Testis (tissue), 3 donors: ENCODE data around the gene ZFYVE16. TPM values are rescaled to one million over a fixed set of nuclear protein-coding genes. Genes with fewer than 3 reads are reported as not detected.
A peak's percentile ranks its signal among the peaks of the same experiment; 100 is the strongest.
"Not testable (repeated sequence)": the region's sequence is repeated elsewhere in the genome, so short reads cannot be mapped to it uniquely, and the experiment has no call there.

Source experiments
- DNase-seq: peaks from one replicate; pipeline ENCODE4 v3.0.0-alpha.2; 2019
- H3K27ac ChIP-seq, 2 donors: fragments of 200-600 bp; sonication (generic); one replicate each; pipeline ENCODE4 v1.5.1; 2019
- H3K27me3 ChIP-seq: fragments of 200-600 bp; sonication (generic); one replicate; pipeline ENCODE4 v1.5.1; 2019
- H3K36me3 ChIP-seq: fragments of 200-600 bp; sonication (generic); one replicate; pipeline ENCODE4 v1.5.1; 2017; ENCODE audit warnings: low read depth; ENCODE audit errors: missing control alignments
- H3K4me1 ChIP-seq: fragments of 200-600 bp; sonication (generic); one replicate; pipeline ENCODE4 v1.5.1; 2019
- H3K4me3 ChIP-seq, 2 donors: fragments of 200-600 bp; sonication (generic); one replicate each; pipeline ENCODE4 v1.5.1; 2017 to 2019
- H3K9me3 ChIP-seq: fragments of 200-600 bp; sonication (generic); one replicate; pipeline ENCODE4 v1.5.1; 2017
- POLR2A ChIP-seq: fragments of 450-650 bp; IDR thresholded peaks from one replicate; pipeline ENCODE4 v1.6.1; 2017; ENCODE audit warnings: antibody characterized with exemption, mild to moderate bottlenecking, moderate library complexity
- WGBS, 2 donors: methylation state at CpG; one replicate each; pipeline ENCODE4 v1.1.5; 2018; 5-methylcytosine and 5-hydroxymethylcytosine counted together
- intact Hi-C: fragments of 100-400 bp; cut with DNase I; formaldehyde crosslinking; loops from one replicate; pipeline ENCODE4 v1.15.1; 2023; ENCODE audit warnings: low total_unique reads
- polyA plus RNA-seq: library from polyadenylated mRNA; stranded (reverse); fragments of 350-450 nt; fragmentation: Illumina TruSeq; extraction: RNeasy Lipid Tissue Mini Kit (QIAGEN cat#74804); gene quantifications from one replicate; pipeline ENCODE4 v1.2.3, GENCODE V29; 2014; ENCODE audit warnings: low read depth, low replicate concordance; ENCODE audit not compliant: insufficient read depth
- total RNA-seq, 2 donors: library from RNA; depleted of rRNA; stranded (reverse); fragments of >200 nt; gene quantifications; one replicate each; pipeline ENCODE4 v1.2.3, GENCODE V29; 2016
- TF ChIP-seq, protein P1 (sequence below), 3 experiments: fragments of 450-650 bp in 2 of 3; fragments of 200-600 bp in 1 of 3; sonication (generic) in 1 of 3; IDR thresholded peaks; one replicate each; pipeline ENCODE4 v1.5.1; 2016 to 2019; ENCODE audit warnings: antibody characterized with exemption in 3 of 3, mild to moderate bottlenecking in 2 of 3, moderate library complexity in 1 of 3

ZFYVE16 gene
- total and polyA plus RNA-seq, 3 donors from 2014 or later: 16.3 to 52.7 (median 50.0) TPM

DNA sequence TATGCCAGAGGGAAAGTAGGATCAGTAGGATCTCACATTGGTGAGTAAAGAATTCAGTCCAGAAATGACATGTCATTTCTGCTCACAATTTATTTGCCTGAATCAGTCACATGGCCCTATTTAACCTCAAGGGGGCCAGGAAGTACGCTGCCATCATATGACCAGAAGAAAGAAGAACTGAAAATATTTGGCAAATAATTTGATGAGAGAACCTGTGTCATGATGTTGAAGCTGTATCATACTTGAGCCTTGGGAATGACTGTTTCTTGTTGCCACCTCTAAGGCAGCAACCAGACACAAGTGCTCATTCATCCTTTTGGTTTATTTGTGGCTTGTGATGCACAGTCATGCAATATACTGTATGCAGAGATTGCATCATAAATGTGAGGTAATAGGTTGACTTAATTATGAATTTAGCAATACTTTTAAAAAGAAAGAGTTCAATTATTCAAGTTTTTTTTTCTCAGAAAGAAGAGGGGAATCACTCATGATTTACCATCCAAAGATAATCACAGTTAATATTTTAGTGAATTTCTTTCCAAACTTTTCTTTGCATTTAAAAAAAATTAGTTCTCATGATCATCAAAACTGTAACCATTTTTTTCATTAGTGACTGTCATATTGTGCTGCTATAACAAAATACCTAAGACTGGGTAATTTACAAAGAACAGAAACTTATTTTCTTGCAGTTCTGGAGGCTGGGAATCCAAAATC is 8.2 kb upstream of the ZFYVE16 start:
- intact Hi-C loops: no loop called here

DNA sequence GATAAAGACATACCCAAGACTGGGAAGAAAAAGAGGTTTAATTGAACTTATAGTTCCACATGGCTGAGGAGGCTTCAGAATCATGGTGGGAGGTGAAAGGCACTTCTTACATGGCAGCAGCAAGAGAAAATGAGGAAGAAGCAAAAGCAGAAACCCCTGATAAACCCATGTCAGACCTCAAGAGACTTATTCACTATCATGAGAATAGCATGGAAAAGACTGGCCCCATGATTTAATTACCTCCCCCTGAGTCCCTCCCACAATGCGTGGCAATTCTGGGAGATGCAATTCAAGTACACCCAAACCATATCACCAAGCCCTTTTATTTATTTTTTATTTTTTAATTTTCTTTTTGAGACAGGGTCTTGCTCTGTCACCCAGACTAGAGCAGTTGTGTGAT is 7.5 kb upstream of the ZFYVE16 start:
- H3K27ac ChIP-seq, DNase-seq, H3K9me3 ChIP-seq, H3K36me3 ChIP-seq, H3K27me3 ChIP-seq, intact Hi-C loops, H3K4me3 ChIP-seq: not testable (repeated sequence)
- 97 to 100% methylated on average over 1 of the region's 1 CpG for WGBS, 2 donors
- peaks cover 17% of the 10 kb centered on the region for H3K4me1 ChIP-seq

More for the DNA sequence above, 8.2 kb upstream of the ZFYVE16 start:
- 75 to 78% methylated on average over 1 of the region's 1 CpG for WGBS, 2 donors
- Histone ChIP-seq H3K27ac (no peak overlapping the region), H3K27me3 (no peaks in the 10 kb centered on the region), H3K9me3 (no peaks in the 10 kb centered on the region), H3K4me1 (peaks cover 17% of the 10 kb centered on the region), H3K36me3 (no peaks in the 10 kb centered on the region), H3K4me3 (no peak overlapping the region)
- DNase-seq: no peak
- TF ChIP-seq POLR2A: no peak
- TF ChIP-seq, protein P1, sequence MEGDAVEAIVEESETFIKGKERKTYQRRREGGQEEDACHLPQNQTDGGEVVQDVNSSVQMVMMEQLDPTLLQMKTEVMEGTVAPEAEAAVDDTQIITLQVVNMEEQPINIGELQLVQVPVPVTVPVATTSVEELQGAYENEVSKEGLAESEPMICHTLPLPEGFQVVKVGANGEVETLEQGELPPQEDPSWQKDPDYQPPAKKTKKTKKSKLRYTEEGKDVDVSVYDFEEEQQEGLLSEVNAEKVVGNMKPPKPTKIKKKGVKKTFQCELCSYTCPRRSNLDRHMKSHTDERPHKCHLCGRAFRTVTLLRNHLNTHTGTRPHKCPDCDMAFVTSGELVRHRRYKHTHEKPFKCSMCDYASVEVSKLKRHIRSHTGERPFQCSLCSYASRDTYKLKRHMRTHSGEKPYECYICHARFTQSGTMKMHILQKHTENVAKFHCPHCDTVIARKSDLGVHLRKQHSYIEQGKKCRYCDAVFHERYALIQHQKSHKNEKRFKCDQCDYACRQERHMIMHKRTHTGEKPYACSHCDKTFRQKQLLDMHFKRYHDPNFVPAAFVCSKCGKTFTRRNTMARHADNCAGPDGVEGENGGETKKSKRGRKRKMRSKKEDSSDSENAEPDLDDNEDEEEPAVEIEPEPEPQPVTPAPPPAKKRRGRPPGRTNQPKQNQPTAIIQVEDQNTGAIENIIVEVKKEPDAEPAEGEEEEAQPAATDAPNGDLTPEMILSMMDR (IDR thresholded peaks at IDR 0.05): peak in 1 of 3 experiments; percentile 8

DNA sequence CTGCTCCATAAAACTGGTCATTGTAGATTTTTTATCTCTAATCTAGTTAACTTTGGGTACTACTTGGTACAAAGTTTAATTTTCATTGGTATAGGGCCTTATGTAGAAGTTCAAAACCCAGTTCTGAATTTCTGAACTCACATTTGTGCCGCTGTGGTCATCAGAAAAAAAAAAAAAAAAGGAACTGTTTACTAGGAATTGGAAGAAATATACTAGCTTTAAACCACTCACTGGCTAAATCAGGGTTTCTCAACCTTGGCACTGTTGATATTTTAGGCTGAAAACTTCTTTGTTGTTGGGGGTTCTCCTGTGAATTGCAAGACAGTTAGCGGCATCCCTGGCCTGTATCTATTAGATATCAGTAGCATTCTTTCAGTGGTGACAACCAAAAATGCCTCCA is 4.1 kb upstream of the ZFYVE16 start:
- TF ChIP-seq, protein P1 (IDR thresholded peaks at IDR 0.05): no peak
- TF ChIP-seq POLR2A: no peak
- 75 to 81% methylated on average over 2 of the region's 2 CpGs for WGBS, 2 donors
- Histone ChIP-seq H3K36me3 (no peaks in the 10 kb centered on the region), H3K27me3 (no peaks in the 10 kb centered on the region), H3K4me3 (no peak overlapping the region), H3K9me3 (no peaks in the 10 kb centered on the region), H3K4me1 (peaks cover 23% of the 10 kb centered on the region), H3K27ac (no peak overlapping the region)
- DNase-seq: no peak
- intact Hi-C loops: no loop called here

DNA sequence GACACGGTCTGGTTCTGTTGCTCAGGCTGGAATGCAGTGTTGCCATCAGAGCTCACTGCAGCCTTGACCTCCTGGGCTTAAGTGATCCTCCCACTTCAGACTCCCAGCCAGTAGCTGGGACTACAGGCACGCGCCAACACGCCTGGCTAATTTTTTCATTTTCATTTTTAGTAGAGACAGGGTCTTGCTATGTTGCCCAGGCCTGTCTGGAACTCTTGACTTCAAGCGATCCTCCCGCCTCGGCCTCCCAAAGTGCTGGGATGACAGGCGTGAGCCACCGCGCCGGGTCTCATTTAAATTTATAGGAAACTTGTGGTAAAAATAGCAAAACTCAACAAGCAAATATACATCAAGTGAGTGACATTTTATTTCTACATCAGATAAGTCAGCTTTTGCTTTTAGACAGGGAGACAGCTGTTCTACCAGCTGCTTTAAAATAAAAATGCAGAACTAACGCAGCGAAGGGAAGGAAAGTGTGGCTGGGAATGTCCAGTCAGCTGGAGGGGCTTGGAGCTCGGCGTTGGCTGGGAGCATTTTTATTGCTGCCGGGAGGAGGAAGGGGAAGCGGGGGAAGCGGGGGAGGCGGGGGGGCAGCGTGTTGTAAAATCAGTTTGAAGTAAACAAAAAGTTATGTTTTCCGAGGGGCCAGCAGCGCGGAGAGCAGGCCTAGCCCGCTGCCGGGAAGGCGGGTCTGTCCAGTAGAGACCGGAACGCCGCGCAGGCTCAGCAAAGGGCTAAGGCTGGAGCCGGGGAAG is 707 bp upstream of the ZFYVE16 start:
- TF ChIP-seq POLR2A: no peak
- TF ChIP-seq, protein P1 (IDR thresholded peaks at IDR 0.05): no peak
- WGBS, 2 donors: 1 to 6% methylated on average over 31 of the region's 31 CpGs
- intact Hi-C loops: no loop called here
- H3K27me3 ChIP-seq: no peaks in the 10 kb centered on the region
- peak; percentile 86 for DNase-seq
- peaks cover 18% of the 10 kb centered on the region for H3K4me1 ChIP-seq
- H3K9me3 ChIP-seq: no peaks in the 10 kb centered on the region
- peak overlapping the region; percentile 85 to 93 for H3K4me3 ChIP-seq
- no peaks in the 10 kb centered on the region for H3K36me3 ChIP-seq
- H3K27ac ChIP-seq: peak overlapping the region; percentile 95 to 97

DNA sequence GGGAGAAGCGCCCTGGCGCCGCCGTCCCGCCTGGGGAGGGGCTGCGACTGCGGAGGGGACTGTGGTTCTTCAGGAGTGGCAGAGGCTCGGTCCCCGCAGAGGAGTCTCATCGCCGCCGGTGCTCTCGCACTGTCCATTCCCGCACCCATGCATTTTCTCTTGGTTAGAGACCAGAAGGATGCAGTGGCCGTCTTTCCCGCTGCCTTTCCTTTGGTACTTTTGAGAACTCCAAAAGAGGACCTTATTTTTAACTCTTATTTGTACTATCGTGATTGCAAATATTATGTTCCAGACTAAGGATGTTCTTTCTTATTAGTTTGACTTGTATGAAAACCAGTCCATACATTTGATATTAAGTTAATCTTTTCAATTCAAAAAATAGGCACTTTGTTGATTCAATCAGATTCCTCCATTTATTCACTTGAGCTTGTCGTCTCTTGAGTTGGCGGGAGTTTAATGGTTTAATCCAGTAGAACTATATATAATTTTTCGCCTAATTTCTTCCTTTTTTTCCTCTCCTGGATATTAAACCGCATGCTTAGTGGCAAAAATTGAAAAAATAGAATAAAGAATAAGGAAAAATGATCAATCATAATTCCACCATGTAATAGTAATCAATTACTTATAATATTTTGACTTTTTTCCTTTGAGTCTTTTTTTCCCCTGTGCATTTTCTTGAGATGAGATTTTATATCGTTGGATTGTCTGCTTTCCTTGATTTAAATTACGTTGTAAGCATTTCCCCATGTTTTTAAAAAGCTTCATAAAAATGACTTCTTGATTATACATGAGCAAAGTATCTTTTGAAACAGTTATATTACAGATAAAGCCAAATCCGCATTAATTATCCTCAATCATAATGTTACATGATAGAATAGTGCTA is 861 bp downstream of the ZFYVE16 start:
- 3% methylated on average over 17 to 24 of the region's 24 CpGs for WGBS, 2 donors
- Histone ChIP-seq H3K9me3 (no peaks in the 10 kb centered on the region), H3K27me3 (no peaks in the 10 kb centered on the region), H3K4me3 (peak overlapping the region; percentile 85 to 93), H3K4me1 (peaks cover 14% of the 10 kb centered on the region), H3K36me3 (no peaks in the 10 kb centered on the region), H3K27ac (peak overlapping the region; percentile 95 to 97)
- intact Hi-C loops: no loop called here
- peak; percentile 70 for DNase-seq
- TF ChIP-seq POLR2A: no peak
- TF ChIP-seq, protein P1 (IDR thresholded peaks at IDR 0.05): no peak
